ENCODE results near the gene CLMN. TPM values are rescaled to one million over a fixed set of nuclear protein-coding genes. Genes with fewer than 3 reads are reported as not detected.

The CLMN gene
- total and polyA plus RNA-seq, 10 of the 15 experiments (the other 5 are each of a cell fraction or from before 2014, with no cell fraction given) = 7.8 to 49.3 (median 18.5) TPM

- ChIA-PET RAD21 (ENCODE audit: unreplicated experiment) (no interaction called here), POLR2A (no interaction called here), SMC1A (ENCODE audit: uncharacterized antibody, unreplicated experiment) (interaction anchor here (1.5 to 1.9 kb wide), 2 partner anchors 10 to 12 kb away, joined by 5 to 6 read pairs; no protein-coding TSS in a partner anchor), CTCF (no interaction called here)
- intact Hi-C loops (cut with micrococcal nuclease; ENCODE audit: unreplicated experiment) (no loop called here), in situ Hi-C loops (cut with MboI) (no loop called here)
- TF ChIP-seq ZBED1 (IDR thresholded peaks at IDR 0.05; ENCODE audit: borderline replicate concordance) = no peak
- peak; percentile 97 for TF ChIP-seq ZBTB33 (IDR thresholded peaks at IDR 0.05)
- no TSS peak for BruUV-seq (replicated peaks)
- H3K4me3 ChIP-seq = no peak overlapping the region
- peaks cover 0 to 2% of the 10 kb centered on the region in 2 experiments; a peak in 2 of 4 replicates for H3K36me3 ChIP-seq (ENCODE audit: control insufficient read depth in 2 of 2, insufficient read depth in 2 of 2, low read length in 1 of 2)
- peaks cover 11% of the 10 kb centered on the region for H3K9me3 ChIP-seq (replicated peaks; ENCODE audit: control insufficient read depth, insufficient read depth, low read length)
- DNase-seq (ENCODE audit: low read depth, low spot score) (no peak), FAIRE-seq (no peak), ATAC-seq (no peak; the same call in 2 of the 3 replicates)
- H3K4me1 ChIP-seq (ENCODE audit: control insufficient read depth, insufficient read depth, low read length) = peaks cover 17% of the 10 kb centered on the region
- no peaks in the 10 kb centered on the region for H3K27me3 ChIP-seq (replicated peaks in 1 of 2; ENCODE audit: control insufficient read depth in 2 of 2, insufficient read depth in 2 of 2, low read length in 1 of 2)
- no peaks in the 10 kb centered on the region for H4K20me1 ChIP-seq (ENCODE audit: control insufficient read depth, insufficient read depth)
- no peak overlapping the region for H2AFZ ChIP-seq (ENCODE audit: control insufficient read depth, low read depth, low read length)
- no peak overlapping the region for H3K4me2 ChIP-seq (ENCODE audit: control insufficient read depth, insufficient read depth)
- no peak overlapping the region for H3K27ac ChIP-seq (ENCODE audit: control insufficient read depth, insufficient read depth)
- WGBS (ENCODE audit: insufficient coverage, insufficient replicate concordance, low lambda C conversion rate, missing lambda C conversion rate) = 86% methylated on average over 10 of the region's 10 CpGs
- no peak overlapping the region for H3K9ac ChIP-seq (ENCODE audit: control insufficient read depth, insufficient read depth, low read length)
- peaks cover 94% of the 10 kb centered on the region for H3K79me2 ChIP-seq (ENCODE audit: control insufficient read depth, insufficient read depth, low read length)
These were observed 173.5 kb downstream of the CLMN start for GRCh38 chr14:95146079-95146771.

GRCh38 chr14:95144849-95145248 is 174.9 kb downstream of the CLMN start:
- Histone ChIP-seq H3K4me1 (ENCODE audit: control insufficient read depth, insufficient read depth, low read length) (peaks cover 22% of the 10 kb centered on the region; the same call in 1 of the 2 replicates), H2AFZ (ENCODE audit: control insufficient read depth, low read depth, low read length) (no peak overlapping the region), H3K27ac (ENCODE audit: control insufficient read depth, insufficient read depth) (no peak overlapping the region), H3K9ac (ENCODE audit: control insufficient read depth, insufficient read depth, low read length) (no peak overlapping the region), H3K27me3 (replicated peaks in 1 of 2; ENCODE audit: control insufficient read depth in 2 of 2, insufficient read depth in 2 of 2, low read length in 1 of 2) (no peaks in the 10 kb centered on the region), H3K36me3 (ENCODE audit: control insufficient read depth in 2 of 2, insufficient read depth in 2 of 2, low read length in 1 of 2) (peaks cover 0 to 2% of the 10 kb centered on the region in 2 experiments; a peak in 2 of 4 replicates), H3K4me2 (ENCODE audit: control insufficient read depth, insufficient read depth) (no peak overlapping the region; the same call in 1 of the 2 replicates), H3K79me2 (ENCODE audit: control insufficient read depth, insufficient read depth, low read length) (peaks cover 94% of the 10 kb centered on the region), H3K4me3 (no peak overlapping the region), H3K9me3 (replicated peaks; ENCODE audit: control insufficient read depth, insufficient read depth, low read length) (peaks cover 11% of the 10 kb centered on the region), H4K20me1 (ENCODE audit: control insufficient read depth, insufficient read depth) (no peaks in the 10 kb centered on the region)
- 80% methylated on average over 2 of the region's 2 CpGs for WGBS (ENCODE audit: insufficient coverage, insufficient replicate concordance, low lambda C conversion rate, missing lambda C conversion rate)
- ChIA-PET CTCF (interaction anchor here (0.8 kb wide), 1 partner anchor 9 kb away, joined by 3 read pairs; no protein-coding TSS in a partner anchor), POLR2A (no interaction called here), RAD21 (ENCODE audit: unreplicated experiment) (interaction anchor here (1.6 kb wide), 1 partner anchor 51 kb away, joined by 3 read pairs; no protein-coding TSS in a partner anchor), SMC1A (ENCODE audit: uncharacterized antibody, unreplicated experiment) (interaction anchor here (1.6 kb wide), 1 partner anchor 17 kb away, joined by 4 read pairs; no protein-coding TSS in a partner anchor)
- in situ Hi-C loops (cut with MboI) = no loop called here
- intact Hi-C loops (cut with micrococcal nuclease; ENCODE audit: unreplicated experiment) = no loop called here
- DNase-seq (ENCODE audit: low read depth, low spot score) (no peak), ATAC-seq (no peak), FAIRE-seq (no peak)
- BruUV-seq (replicated peaks) = no TSS peak
- no peak for TF ChIP-seq SIX5 (IDR thresholded peaks at IDR 0.05; ENCODE audit: low read depth, low read length, severe bottlenecking)
- TF ChIP-seq SIN3A (IDR thresholded peaks at IDR 0.05; ENCODE audit: low read depth, low read length) = no peak
- no peak for TF ChIP-seq WRNIP1 (IDR thresholded peaks at IDR 0.05; ENCODE audit: borderline replicate concordance, low read depth, low read length)
- no peak for TF ChIP-seq TBL1XR1 (IDR thresholded peaks at IDR 0.05; ENCODE audit: low read depth, low read length)
- no peak for TF ChIP-seq POU2F2 (IDR thresholded peaks at IDR 0.05; ENCODE audit: borderline replicate concordance, low read depth, low read length)
- TF ChIP-seq HCFC1 (IDR thresholded peaks at IDR 0.05; ENCODE audit: low read length) = no peak
- no peak for TF ChIP-seq ZNF274 (IDR thresholded peaks at IDR 0.05; ENCODE audit: insufficient read depth, insufficient read length)
- TF ChIP-seq YBX1 (IDR thresholded peaks at IDR 0.05) = no peak
- no peak for TF ChIP-seq SRF (IDR thresholded peaks at IDR 0.05; ENCODE audit: low read depth in 2 of 2, low read length in 2 of 2)
- no peak for TF ChIP-seq ZNF384 (IDR thresholded peaks at IDR 0.05; ENCODE audit: borderline replicate concordance, low read depth, low read length)
- no peak for TF ChIP-seq SP1 (IDR thresholded peaks at IDR 0.05; ENCODE audit: low read depth, low read length)
- no peak for TF ChIP-seq SMARCA5 (IDR thresholded peaks at IDR 0.05)
- TF ChIP-seq LARP7 (IDR thresholded peaks at IDR 0.05) = no peak
- no peak for TF ChIP-seq USF1 (IDR thresholded peaks at IDR 0.05; ENCODE audit: borderline replicate concordance, extremely low read length, insufficient read depth, low read depth, low read length)

All from GM12878 (cell line).